DOHH2 (cell line): ENCODE results near the gene TOB2.

Experiments
- H3F3A ChIP-seq: fragments of 200-600 bp; sonication (generic), shearing (Covaris generic); 2 replicates; pipeline ENCODE4 v1.6.0; 2016; ENCODE audit warnings: antibody characterized with exemption, mild to moderate bottlenecking; ENCODE audit not compliant: control insufficient read depth, insufficient read depth
- H3K27ac ChIP-seq: fragments of 200-600 bp; sonication (generic); 2 replicates; pipeline ENCODE4 v1.5.1; 2014; ENCODE audit warnings: low read depth, mild to moderate bottlenecking, low read length, moderate library complexity
- H3K27me3 ChIP-seq: fragments of 200-600 bp; sonication (generic); 2 replicates; pipeline ENCODE4 v1.6.1; 2014; ENCODE audit warnings: mild to moderate bottlenecking, low read length, mixed read lengths; ENCODE audit not compliant: control insufficient read depth
- H3K36me3 ChIP-seq: fragments of 200-600 bp; sonication (generic); 2 replicates; pipeline ENCODE4 v1.6.1; 2014; ENCODE audit warnings: mild to moderate bottlenecking, low read length, moderate library complexity, mixed read lengths; ENCODE audit not compliant: control insufficient read depth
- H3K4me1 ChIP-seq: fragments of 200-600 bp; sonication (generic); 2 replicates; pipeline ENCODE4 v1.6.1; 2014; ENCODE audit warnings: mild to moderate bottlenecking, low read length, mixed read lengths; ENCODE audit not compliant: control insufficient read depth
- H3K4me2 ChIP-seq: fragments of 200-600 bp; sonication (generic); 2 replicates; pipeline ENCODE4 v1.6.0; 2014; ENCODE audit warnings: mild to moderate bottlenecking, low read length, moderate library complexity
- H3K4me3 ChIP-seq: fragments of 200-600 bp; sonication (generic); 2 replicates; pipeline ENCODE4 v1.5.1; 2014; ENCODE audit warnings: mild to moderate bottlenecking, low read length, mixed read lengths
- H3K79me2 ChIP-seq: fragments of 200-600 bp; sonication (generic); 2 replicates; pipeline ENCODE4 v1.6.1; 2014; ENCODE audit warnings: mild to moderate bottlenecking, low read length, mixed read lengths; ENCODE audit not compliant: control insufficient read depth
- H3K9me2 ChIP-seq: fragments of 200-600 bp; sonication (generic); replicated peaks from 2 replicates; pipeline ENCODE4 v1.6.1; 2014; ENCODE audit warnings: mild to moderate bottlenecking, low read length, mixed read lengths; ENCODE audit not compliant: control insufficient read depth
- H3K9me3 ChIP-seq: fragments of 200-600 bp; sonication (generic); 2 replicates; pipeline ENCODE4 v1.6.1; 2014; ENCODE audit warnings: antibody characterized with exemption, low read length, mixed read lengths; ENCODE audit not compliant: control insufficient read depth, insufficient read depth
- H4K20me1 ChIP-seq: fragments of 200-600 bp; sonication (generic); 2 replicates; pipeline ENCODE4 v1.6.0; 2014; ENCODE audit warnings: low read depth, mild to moderate bottlenecking, antibody characterized with exemption, low read length, moderate library complexity; ENCODE audit not compliant: control insufficient read depth, insufficient read depth
- EZH2phosphoT487 ChIP-seq: fragments of 200-600 bp; sonication (generic); IDR thresholded peaks from 2 replicates; pipeline ENCODE4 v1.6.1; 2017; ENCODE audit warnings: borderline replicate concordance, mild to moderate bottlenecking, antibody characterized with exemption, low read length, moderate library complexity, mixed read lengths
- TF ChIP-seq, protein P1 (sequence below): fragments of 200-600 bp; sonication (generic); IDR thresholded peaks from one replicate; pipeline ENCODE4 v1.5.1; 2014; ENCODE audit warnings: antibody characterized with exemption, mild to moderate bottlenecking, low read depth, low read length; ENCODE audit not compliant: poor library complexity, severe bottlenecking

TOB2 gene

DNA sequence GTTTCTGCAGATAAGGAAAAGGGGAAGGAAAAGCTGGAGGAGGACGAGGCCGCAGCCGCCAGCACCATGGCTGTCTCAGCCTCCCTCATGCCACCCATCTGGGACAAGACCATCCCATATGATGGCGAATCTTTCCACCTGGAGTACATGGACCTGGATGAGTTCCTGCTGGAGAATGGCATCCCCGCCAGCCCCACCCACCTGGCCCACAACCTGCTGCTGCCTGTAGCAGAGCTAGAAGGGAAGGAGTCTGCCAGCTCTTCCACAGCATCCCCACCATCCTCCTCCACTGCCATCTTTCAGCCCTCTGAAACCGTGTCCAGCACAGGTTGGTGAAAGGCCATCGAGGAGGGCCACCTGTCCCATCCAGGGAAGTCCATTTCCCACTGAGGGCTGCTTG, 59.3 kb downstream of the TOB2 start:
- no peak overlapping the region for H3K4me3 ChIP-seq
- no peaks in the 10 kb centered on the region for H3K9me3 ChIP-seq
- no peak overlapping the region for H3K27ac ChIP-seq
- no peaks in the 10 kb centered on the region for H3F3A ChIP-seq
- H3K79me2 ChIP-seq = peaks cover 15% of the 10 kb centered on the region
- H3K36me3 ChIP-seq = peaks cover 7% of the 10 kb centered on the region; the same call in 1 of the 2 replicates
- H4K20me1 ChIP-seq = no peaks in the 10 kb centered on the region
- H3K4me1 ChIP-seq = peaks cover 13% of the 10 kb centered on the region
- H3K27me3 ChIP-seq = no peaks in the 10 kb centered on the region
- TF ChIP-seq, protein P1, sequence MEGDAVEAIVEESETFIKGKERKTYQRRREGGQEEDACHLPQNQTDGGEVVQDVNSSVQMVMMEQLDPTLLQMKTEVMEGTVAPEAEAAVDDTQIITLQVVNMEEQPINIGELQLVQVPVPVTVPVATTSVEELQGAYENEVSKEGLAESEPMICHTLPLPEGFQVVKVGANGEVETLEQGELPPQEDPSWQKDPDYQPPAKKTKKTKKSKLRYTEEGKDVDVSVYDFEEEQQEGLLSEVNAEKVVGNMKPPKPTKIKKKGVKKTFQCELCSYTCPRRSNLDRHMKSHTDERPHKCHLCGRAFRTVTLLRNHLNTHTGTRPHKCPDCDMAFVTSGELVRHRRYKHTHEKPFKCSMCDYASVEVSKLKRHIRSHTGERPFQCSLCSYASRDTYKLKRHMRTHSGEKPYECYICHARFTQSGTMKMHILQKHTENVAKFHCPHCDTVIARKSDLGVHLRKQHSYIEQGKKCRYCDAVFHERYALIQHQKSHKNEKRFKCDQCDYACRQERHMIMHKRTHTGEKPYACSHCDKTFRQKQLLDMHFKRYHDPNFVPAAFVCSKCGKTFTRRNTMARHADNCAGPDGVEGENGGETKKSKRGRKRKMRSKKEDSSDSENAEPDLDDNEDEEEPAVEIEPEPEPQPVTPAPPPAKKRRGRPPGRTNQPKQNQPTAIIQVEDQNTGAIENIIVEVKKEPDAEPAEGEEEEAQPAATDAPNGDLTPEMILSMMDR = no peak
- TF ChIP-seq EZH2phosphoT487 = no peak
- no peaks in the 10 kb centered on the region for H3K9me2 ChIP-seq
- no peak overlapping the region for H3K4me2 ChIP-seq

DNA sequence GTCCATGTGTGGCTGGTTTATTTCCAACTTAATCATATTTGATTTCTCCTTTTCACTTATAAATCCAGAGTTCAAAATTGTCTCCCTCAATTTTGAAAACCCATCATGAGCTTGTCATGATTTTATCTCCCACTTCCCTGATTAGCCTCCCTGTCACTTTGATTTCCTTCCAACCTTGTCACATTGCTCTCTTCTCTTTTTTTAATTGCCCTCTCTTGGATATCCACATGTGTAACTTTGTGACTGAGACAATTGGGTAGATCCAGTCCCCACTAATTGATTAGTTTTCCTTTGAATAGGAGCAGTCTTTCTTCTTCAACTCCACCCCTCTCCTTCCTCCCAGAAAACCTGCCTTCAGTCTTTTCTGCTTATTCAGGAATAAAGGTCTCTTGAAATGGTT, 62.5 kb downstream of the TOB2 start:
- TF ChIP-seq, protein P1 = no peak
- no peak for TF ChIP-seq EZH2phosphoT487
- no peak overlapping the region for H3K4me2 ChIP-seq

More for the DNA sequence above, 62.5 kb downstream of the TOB2 start:
- Histone ChIP-seq H3K4me1 (peaks cover 22% of the 10 kb centered on the region), H3K9me2 (no peaks in the 10 kb centered on the region), H3K79me2 (peaks cover 16% of the 10 kb centered on the region), H4K20me1 (no peaks in the 10 kb centered on the region), H3K27me3 (no peaks in the 10 kb centered on the region), H3F3A (no peaks in the 10 kb centered on the region), H3K27ac (no peak overlapping the region), H3K9me3 (no peaks in the 10 kb centered on the region), H3K36me3 (peaks cover 4% of the 10 kb centered on the region; the same call in 1 of the 2 replicates), H3K4me3 (no peak overlapping the region)
